HCT116 (cell line): ENCODE results near the gene AKAP1. TPM values are rescaled to one million over a fixed set of nuclear protein-coding genes. Genes with fewer than 3 reads are reported as not detected.

Source experiments
- ATAC-seq: fragments of 200-7000 bp; cut with Tn5 transposase; 2 replicates; pipeline ENCODE4 v1.9.1; 2020; ENCODE audit warnings: mild to moderate bottlenecking, moderate library complexity
- BruUV-seq: library from RNA; stranded (reverse); fragments of 400-500 nt; replicated peaks from 2 replicates; lab custom pipeline; 2021; lab: Mats Ljungman, UMichigan
- CTCF ChIA-PET: fragments of 300-600 bp; sonication (Branson Sonifier 250); formaldehyde crosslinking; loops from one replicate; lab custom pipeline; 2021; ENCODE audit warnings: antibody characterized with exemption; lab: Charles Lee
- POLR2A ChIA-PET: fragments of 300-600, 350-600 bp; sonication (Branson Sonifier 250); formaldehyde crosslinking; loops from one replicate; lab custom pipeline; 2021; ENCODE audit warnings: antibody characterized with exemption; lab: Charles Lee
- RAD21 ChIA-PET, 2 experiments: fragments of 300-600 bp; sonication (Branson Sonifier 250); formaldehyde crosslinking; loops; one replicate each; lab custom pipeline; 2023; ENCODE audit warnings: low total read pairs in 2 of 2; ENCODE audit not compliant: uncharacterized antibody in 2 of 2, unreplicated experiment in 2 of 2, low non-redundant PET in 1 of 2; lab: Charles Lee
- DNase-seq: peaks from one replicate; pipeline ENCODE4 v3.0.0-alpha.2; 2010; ENCODE audit warnings: low read depth, low spot score
- H2AFZ ChIP-seq: fragments of 200-600 bp; shearing (Covaris generic), sonication (generic); 2 replicates; pipeline ENCODE4 v1.6.1; 2017; ENCODE audit warnings: low read depth, mixed run types, mixed read lengths, antibody characterized with exemption, low read length; ENCODE audit not compliant: poor library complexity, severe bottlenecking
- H3K27ac ChIP-seq: 2 replicates; pipeline ENCODE4 v1.5.1; 2012; ENCODE audit warnings: low read depth, low read length
- H3K27me3 ChIP-seq: fragments of 200-600 bp; sonication (generic); 2 replicates; pipeline ENCODE4 v1.6.1; 2016; ENCODE audit warnings: mixed run types, low read length, mixed read lengths; ENCODE audit not compliant: insufficient read depth
- H3K36me3 ChIP-seq, 2 experiments: fragments of 200-500 bp in 1 of 2; fragments of 200-600 bp in 1 of 2; sonication (Bioruptor generic) in 1 of 2; sonication (generic) in 1 of 2; 2 replicates each; pipeline versions ENCODE4 v1.5.1 to v1.6.1; 2014 to 2016; ENCODE audit warnings: low read length in 2 of 2, inconsistent platforms in 1 of 2, mixed read lengths in 1 of 2, mixed run types in 1 of 2; ENCODE audit not compliant: insufficient read depth in 2 of 2, control insufficient read depth in 1 of 2
- H3K4me1 ChIP-seq, 2 experiments: fragments of 200-600 bp in 1 of 2; sonication (generic) in 1 of 2; 2 replicates each; pipeline versions ENCODE4 v1.5.1 to v1.6.1; 2012 to 2017; ENCODE audit warnings: low read length in 2 of 2, inconsistent platforms in 1 of 2, mild to moderate bottlenecking in 1 of 2, mixed read lengths in 1 of 2, mixed run types in 1 of 2, moderate library complexity in 1 of 2; ENCODE audit not compliant: insufficient read depth in 2 of 2, control insufficient read depth in 1 of 2
- H3K4me2 ChIP-seq: fragments of 200-600 bp; sonication (generic); 2 replicates; pipeline ENCODE4 v1.6.1; 2017; ENCODE audit warnings: mixed run types, low read length, mixed read lengths
- H3K4me3 ChIP-seq, 2 experiments: fragments of 200-600 bp in 1 of 2; sonication (generic) in 1 of 2; replicated peaks in 1 of 2; 2 replicates each; pipeline ENCODE4 v1.5.1; 2011 to 2016; ENCODE audit warnings: low read length in 2 of 2, control low read depth in 1 of 2, low read depth in 1 of 2, mild to moderate bottlenecking in 1 of 2, mixed read lengths in 1 of 2, mixed run types in 1 of 2
- H3K79me2 ChIP-seq: fragments of 200-600 bp; sonication (generic); 2 replicates; pipeline ENCODE4 v1.6.1; 2017; ENCODE audit warnings: mild to moderate bottlenecking, mixed run types, low read length, moderate library complexity, mixed read lengths; ENCODE audit not compliant: insufficient read depth
- H3K9ac ChIP-seq: fragments of 200-600 bp; sonication (generic); 2 replicates; pipeline ENCODE4 v1.6.1; 2016; ENCODE audit warnings: low read length, mixed read lengths
- H3K9me2 ChIP-seq: fragments of 200-600 bp; sonication (generic), shearing (Covaris generic); 2 replicates; pipeline ENCODE4 v1.6.1; 2017; ENCODE audit warnings: mixed run types, mild to moderate bottlenecking, moderate library complexity; ENCODE audit not compliant: insufficient read depth
- H3K9me3 ChIP-seq, 2 experiments: fragments of 200-500 bp in 1 of 2; fragments of 200-600 bp in 1 of 2; sonication (Bioruptor generic) in 1 of 2; sonication (generic) in 1 of 2; 2 replicates each; pipeline ENCODE4 v1.6.1; 2014 to 2017; ENCODE audit warnings: low read length in 2 of 2, mixed read lengths in 2 of 2, inconsistent platforms in 1 of 2, low read depth in 1 of 2, mild to moderate bottlenecking in 1 of 2, mixed run types in 1 of 2, moderate library complexity in 1 of 2; ENCODE audit not compliant: control insufficient read depth in 1 of 2, insufficient read depth in 1 of 2
- H4K20me1 ChIP-seq: fragments of 200-600 bp; sonication (generic), shearing (Covaris generic); 2 replicates; pipeline ENCODE4 v1.6.1; 2017; ENCODE audit warnings: mixed run types, mild to moderate bottlenecking, moderate library complexity; ENCODE audit not compliant: insufficient read depth
- JUND ChIP-seq: IDR thresholded peaks from 2 replicates; pipeline ENCODE4 v1.6.1; 2012
- POLR2A ChIP-seq: IDR thresholded peaks from 2 replicates; pipeline ENCODE4 v1.7.0; 2011; ENCODE audit warnings: borderline replicate concordance; ENCODE audit not compliant: insufficient read depth, insufficient read length; ENCODE audit errors: extremely low read depth
- SIN3A ChIP-seq: IDR thresholded peaks from 2 replicates; pipeline ENCODE4 v1.6.1; 2012; ENCODE audit warnings: low read depth
- SRF ChIP-seq: IDR thresholded peaks from 2 replicates; pipeline ENCODE4 v1.6.1; 2012; ENCODE audit warnings: low read depth
- ZFX ChIP-seq: fragments of 450-650 bp; IDR thresholded peaks from 2 replicates; pipeline ENCODE4 v1.6.1; 2017
- intact Hi-C: fragments of 100-400 bp; cut with micrococcal nuclease; formaldehyde crosslinking; loops from 2 replicates; pipeline ENCODE4 v1.10.0; 2022
- total RNA-seq: library from RNA; stranded (reverse); gene quantifications from one replicate; pipeline ENCODE4 v1.2.1, GENCODE V29; 2021; ENCODE audit not compliant: unreplicated experiment
- TF ChIP-seq, protein P1 (sequence below): IDR thresholded peaks from 2 replicates; pipeline ENCODE4 v1.6.1; 2012
- TF ChIP-seq, protein P2 (sequence below), 3 experiments: fragments of 200-600 bp in 1 of 3; sonication (generic) in 1 of 3; IDR thresholded peaks in 2 of 3; conservative IDR thresholded peaks in 1 of 3; 2 replicates each; pipeline ENCODE4 v1.5.1; 2012 to 2017; ENCODE audit warnings: low read depth in 2 of 3, low read length in 2 of 3, antibody characterized with exemption in 1 of 3, borderline replicate concordance in 1 of 3, control low read depth in 1 of 3, mild to moderate bottlenecking in 1 of 3, mixed read lengths in 1 of 3, mixed run types in 1 of 3, moderate library complexity in 1 of 3; ENCODE audit not compliant: insufficient read depth in 1 of 3

AKAP1 gene
- total RNA-seq, 1 experiment from 2014 or later = 51.6 TPM

DNA sequence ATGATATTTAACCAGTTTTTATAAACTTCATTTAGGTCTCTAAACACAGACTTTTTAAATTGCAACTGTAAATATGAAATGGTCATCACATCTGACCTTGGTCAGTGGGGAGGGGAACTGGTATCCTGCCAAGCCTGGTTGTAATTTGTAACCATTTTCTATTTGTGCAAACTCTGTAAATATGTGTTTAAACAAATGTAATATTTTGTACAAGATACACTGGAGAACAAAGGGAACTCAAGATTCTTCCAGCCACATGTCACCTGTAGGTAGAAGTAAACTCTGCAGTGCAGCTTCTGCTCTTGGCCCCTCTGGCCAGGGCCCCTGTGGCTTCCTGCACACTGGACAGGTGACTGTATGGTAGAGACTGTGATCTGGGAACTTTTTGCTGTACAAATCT, 35.8 kb downstream of the AKAP1 start:
- DNase-seq (no peak), ATAC-seq (no peak)
- no peak overlapping the region for H3K4me2 ChIP-seq
- H2AFZ ChIP-seq = no peak overlapping the region
- no peaks in the 10 kb centered on the region for H3K4me1 ChIP-seq
- no peak overlapping the region for H3K27ac ChIP-seq
- H3K9me2 ChIP-seq = no peaks in the 10 kb centered on the region
- no peaks in the 10 kb centered on the region for H4K20me1 ChIP-seq
- no peak overlapping the region for H3K4me3 ChIP-seq
- ChIA-PET POLR2A (no interaction called here), RAD21 (interaction anchor here in 1 of 2 experiments (1.5 kb wide), 1 partner anchor 13 kb away, joined by 5 read pairs; no protein-coding TSS in a partner anchor), CTCF (interaction anchor here (1.5 to 2.3 kb wide), 3 partner anchors 13 to 713 kb away, joined by 4 to 7 read pairs (median 6); no protein-coding TSS in a partner anchor)
- H3K9me3 ChIP-seq = no peaks in the 10 kb centered on the region
- intact Hi-C loops = loop anchor here (1.0 kb wide), 1 partner anchor 992 kb away; no protein-coding TSS in a partner anchor
- no peak overlapping the region for H3K9ac ChIP-seq
- peaks cover 48 to 61% of the 10 kb centered on the region in 2 experiments for H3K36me3 ChIP-seq
- H3K79me2 ChIP-seq = no peaks in the 10 kb centered on the region
- no TSS peak for BruUV-seq
- no peaks in the 10 kb centered on the region for H3K27me3 ChIP-seq
- no peak for TF ChIP-seq JUND
- TF ChIP-seq, protein P1, sequence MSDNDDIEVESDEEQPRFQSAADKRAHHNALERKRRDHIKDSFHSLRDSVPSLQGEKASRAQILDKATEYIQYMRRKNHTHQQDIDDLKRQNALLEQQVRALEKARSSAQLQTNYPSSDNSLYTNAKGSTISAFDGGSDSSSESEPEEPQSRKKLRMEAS = no peak
- TF ChIP-seq, protein P2, sequence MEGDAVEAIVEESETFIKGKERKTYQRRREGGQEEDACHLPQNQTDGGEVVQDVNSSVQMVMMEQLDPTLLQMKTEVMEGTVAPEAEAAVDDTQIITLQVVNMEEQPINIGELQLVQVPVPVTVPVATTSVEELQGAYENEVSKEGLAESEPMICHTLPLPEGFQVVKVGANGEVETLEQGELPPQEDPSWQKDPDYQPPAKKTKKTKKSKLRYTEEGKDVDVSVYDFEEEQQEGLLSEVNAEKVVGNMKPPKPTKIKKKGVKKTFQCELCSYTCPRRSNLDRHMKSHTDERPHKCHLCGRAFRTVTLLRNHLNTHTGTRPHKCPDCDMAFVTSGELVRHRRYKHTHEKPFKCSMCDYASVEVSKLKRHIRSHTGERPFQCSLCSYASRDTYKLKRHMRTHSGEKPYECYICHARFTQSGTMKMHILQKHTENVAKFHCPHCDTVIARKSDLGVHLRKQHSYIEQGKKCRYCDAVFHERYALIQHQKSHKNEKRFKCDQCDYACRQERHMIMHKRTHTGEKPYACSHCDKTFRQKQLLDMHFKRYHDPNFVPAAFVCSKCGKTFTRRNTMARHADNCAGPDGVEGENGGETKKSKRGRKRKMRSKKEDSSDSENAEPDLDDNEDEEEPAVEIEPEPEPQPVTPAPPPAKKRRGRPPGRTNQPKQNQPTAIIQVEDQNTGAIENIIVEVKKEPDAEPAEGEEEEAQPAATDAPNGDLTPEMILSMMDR (IDR thresholded peaks at IDR 0.05 in 2 of 3, conservative IDR thresholded peaks at IDR 0.05 in 1 of 3; ENCODE audit: borderline replicate concordance in 1 of 3, insufficient read depth in 1 of 3, low read depth in 2 of 3, low read length in 2 of 3) = no peak
- no peak for TF ChIP-seq SRF
- no peak for TF ChIP-seq SIN3A
- no peak for TF ChIP-seq POLR2A
- TF ChIP-seq ZFX = no peak
